Gastroesophageal sphincter (tissue), 3 donors: ENCODE measurements around the gene PPFIA1.

Source experiments
- CTCF ChIP-seq, 4 experiments: fragments of 200-600 bp in 2 of 4; fragments of 450-650 bp in 2 of 4; sonication (generic) in 1 of 4; IDR thresholded peaks; one replicate each; pipeline ENCODE4 v1.5.1; 2017 to 2019; ENCODE audit warnings: antibody characterized with exemption in 4 of 4, mild to moderate bottlenecking in 2 of 4, moderate library complexity in 2 of 4
- POLR2A ChIP-seq, 2 donors: fragments of 450-650 bp; IDR thresholded peaks; one replicate each; pipeline ENCODE4 v1.6.1; 2017; ENCODE audit warnings: antibody characterized with exemption in 2 of 2, mild to moderate bottlenecking in 2 of 2, moderate library complexity in 1 of 2

GRCh38 chr11:70313945-70314344 lies 43.5 kb downstream of the PPFIA1 start:
- TF ChIP-seq CTCF (IDR thresholded peaks at IDR 0.05) = no peak
- TF ChIP-seq POLR2A (IDR thresholded peaks at IDR 0.05) = no peak
